Thyroid gland (tissue), 4 donors: ENCODE results near the gene MRPL17.

ENCODE experiments used
- CTCF ChIP-seq, 6 experiments: fragments of 200-600 bp in 3 of 6; fragments of 450-650 bp in 3 of 6; sonication (generic) in 3 of 6; IDR thresholded peaks; one replicate each; pipeline ENCODE4 v1.5.1; 2016 to 2019; ENCODE audit warnings: antibody characterized with exemption in 6 of 6, mild to moderate bottlenecking in 2 of 6, inconsistent platforms in 1 of 6, moderate library complexity in 1 of 6
- POLR2A ChIP-seq, 2 donors: fragments of 450-650 bp; IDR thresholded peaks; one replicate each; pipeline ENCODE4 v1.6.1; 2017; ENCODE audit warnings: antibody characterized with exemption in 2 of 2, mild to moderate bottlenecking in 2 of 2, moderate library complexity in 1 of 2

GRCh38 chr11:6677018-6677417 lies 6.1 kb downstream of the MRPL17 start:
- TF ChIP-seq CTCF (IDR thresholded peaks at IDR 0.05) (no peak), POLR2A (IDR thresholded peaks at IDR 0.05) (no peak)
